GM12878 (cell line): ENCODE results near the gene USP9X.

Source experiments
- CTCF ChIP-seq, 3 experiments: IDR thresholded peaks in 2 of 3; conservative IDR thresholded peaks in 1 of 3; 2 replicates each; pipeline ENCODE4 v1.5.1; 2011; ENCODE audit warnings: low read depth in 3 of 3, low read length in 3 of 3, mild to moderate bottlenecking in 3 of 3, control low read depth in 2 of 3, moderate library complexity in 2 of 3, inconsistent platforms in 1 of 3, mixed read lengths in 1 of 3; ENCODE audit not compliant: control insufficient read depth in 2 of 3, insufficient read depth in 1 of 3; ENCODE audit errors: extremely low read depth in 1 of 3
- ESRRA ChIP-seq: IDR thresholded peaks from 2 replicates; pipeline ENCODE4 v1.6.1; 2012; ENCODE audit warnings: mild to moderate bottlenecking, low read length, improper control_type of control experiment
- EZH2 ChIP-seq: IDR thresholded peaks from 2 replicates; pipeline ENCODE4 v1.6.1; 2012; ENCODE audit warnings: low read depth, mild to moderate bottlenecking, control low read depth, inconsistent platforms, low read length, borderline replicate concordance; ENCODE audit not compliant: control insufficient read depth
- JUND ChIP-seq: IDR thresholded peaks from 2 replicates; pipeline ENCODE4 v1.6.1; 2012; ENCODE audit warnings: low read depth, mild to moderate bottlenecking, low read length, improper control_type of control experiment, moderate library complexity
- KDM1A ChIP-seq: fragments of 200-600 bp; sonication (generic); IDR thresholded peaks from 2 replicates; pipeline ENCODE4 v1.6.1; 2016; ENCODE audit warnings: borderline replicate concordance
- NRF1 ChIP-seq: conservative IDR thresholded peaks from 2 replicates; pipeline ENCODE4 v1.6.1; 2011; ENCODE audit warnings: mild to moderate bottlenecking, low read depth, low read length, improper control_type of control experiment
- POLR2A ChIP-seq: IDR thresholded peaks from 2 replicates; pipeline ENCODE4 v1.6.1; 2011; ENCODE audit warnings: low read depth, mild to moderate bottlenecking, low read length
- POLR2AphosphoS5 ChIP-seq: IDR thresholded peaks from 2 replicates; pipeline ENCODE4 v1.6.1; 2011; ENCODE audit warnings: mild to moderate bottlenecking, low read length, inconsistent platforms
- RFX5 ChIP-seq: IDR thresholded peaks from 2 replicates; pipeline ENCODE4 v1.6.1; 2011; ENCODE audit warnings: low read depth, low read length, improper control_type of control experiment
- SREBF2 ChIP-seq: IDR thresholded peaks from 2 replicates; pipeline ENCODE4 v1.6.1; 2012; ENCODE audit warnings: mild to moderate bottlenecking, low read length
- TF ChIP-seq, protein P1 (sequence below): IDR thresholded peaks from 2 replicates; pipeline ENCODE4 v1.6.1; 2012; ENCODE audit warnings: mild to moderate bottlenecking, low read depth, low read length

DNA sequence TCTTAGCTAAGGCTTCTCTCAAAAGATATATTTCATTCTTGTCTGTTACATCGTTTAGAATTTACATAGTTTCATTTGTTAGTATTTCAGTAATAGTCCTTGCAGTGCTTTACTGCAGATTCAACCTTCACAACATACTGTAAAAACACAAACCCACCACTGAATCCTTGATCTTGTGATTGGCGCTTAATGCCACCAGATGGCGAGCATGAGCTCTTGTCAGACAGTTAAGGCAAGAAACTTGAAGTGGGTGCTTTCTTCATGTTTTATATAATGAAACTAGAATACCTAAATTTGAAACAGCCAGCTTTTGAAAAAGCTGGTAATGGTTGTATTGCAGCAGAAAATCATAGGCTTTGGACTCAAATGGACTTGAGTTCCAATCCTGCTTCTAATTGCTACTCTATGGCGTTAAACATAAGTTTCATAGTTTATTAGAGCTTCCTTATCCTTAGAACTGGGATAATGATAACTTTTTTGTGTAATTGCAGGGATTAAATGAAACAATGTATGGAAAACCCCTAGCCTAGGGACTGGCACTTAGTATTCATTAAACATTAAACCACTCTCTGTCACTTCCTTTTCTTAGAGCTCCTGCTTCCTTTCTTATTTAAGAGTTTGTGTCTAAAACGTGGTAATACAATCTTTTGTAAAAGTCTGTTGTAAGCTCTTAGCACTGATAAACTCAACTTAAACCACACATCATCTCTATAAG lies 95.1 kb downstream of the USP9X start:
- TF ChIP-seq, protein P1, sequence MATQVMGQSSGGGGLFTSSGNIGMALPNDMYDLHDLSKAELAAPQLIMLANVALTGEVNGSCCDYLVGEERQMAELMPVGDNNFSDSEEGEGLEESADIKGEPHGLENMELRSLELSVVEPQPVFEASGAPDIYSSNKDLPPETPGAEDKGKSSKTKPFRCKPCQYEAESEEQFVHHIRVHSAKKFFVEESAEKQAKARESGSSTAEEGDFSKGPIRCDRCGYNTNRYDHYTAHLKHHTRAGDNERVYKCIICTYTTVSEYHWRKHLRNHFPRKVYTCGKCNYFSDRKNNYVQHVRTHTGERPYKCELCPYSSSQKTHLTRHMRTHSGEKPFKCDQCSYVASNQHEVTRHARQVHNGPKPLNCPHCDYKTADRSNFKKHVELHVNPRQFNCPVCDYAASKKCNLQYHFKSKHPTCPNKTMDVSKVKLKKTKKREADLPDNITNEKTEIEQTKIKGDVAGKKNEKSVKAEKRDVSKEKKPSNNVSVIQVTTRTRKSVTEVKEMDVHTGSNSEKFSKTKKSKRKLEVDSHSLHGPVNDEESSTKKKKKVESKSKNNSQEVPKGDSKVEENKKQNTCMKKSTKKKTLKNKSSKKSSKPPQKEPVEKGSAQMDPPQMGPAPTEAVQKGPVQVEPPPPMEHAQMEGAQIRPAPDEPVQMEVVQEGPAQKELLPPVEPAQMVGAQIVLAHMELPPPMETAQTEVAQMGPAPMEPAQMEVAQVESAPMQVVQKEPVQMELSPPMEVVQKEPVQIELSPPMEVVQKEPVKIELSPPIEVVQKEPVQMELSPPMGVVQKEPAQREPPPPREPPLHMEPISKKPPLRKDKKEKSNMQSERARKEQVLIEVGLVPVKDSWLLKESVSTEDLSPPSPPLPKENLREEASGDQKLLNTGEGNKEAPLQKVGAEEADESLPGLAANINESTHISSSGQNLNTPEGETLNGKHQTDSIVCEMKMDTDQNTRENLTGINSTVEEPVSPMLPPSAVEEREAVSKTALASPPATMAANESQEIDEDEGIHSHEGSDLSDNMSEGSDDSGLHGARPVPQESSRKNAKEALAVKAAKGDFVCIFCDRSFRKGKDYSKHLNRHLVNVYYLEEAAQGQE = no peak
- TF ChIP-seq POLR2AphosphoS5 (no peak), CTCF (IDR thresholded peaks at IDR 0.05 in 2 of 3, conservative IDR thresholded peaks at IDR 0.05 in 1 of 3; ENCODE audit: control insufficient read depth in 2 of 3, extremely low read depth in 1 of 3, insufficient read depth in 1 of 3, low read depth in 3 of 3, low read length in 3 of 3) (peak; percentile 75 to 87 (median 81)), NRF1 (no peak), EZH2 (no peak), RFX5 (no peak), POLR2A (no peak), SREBF2 (no peak), ESRRA (no peak), JUND (no peak), KDM1A (no peak)
